ENCODE measurements around the gene NHLRC1.
"Not testable (repeated sequence)": the region's sequence is repeated elsewhere in the genome, so short reads cannot be mapped to it uniquely, and the experiment has no call there.

The NHLRC1 gene

GRCh38 chr6:18151801-18152200 is 29.3 kb upstream of the NHLRC1 start:
- DNase-seq (ENCODE audit: low read depth): no peak
- no peak overlapping the region for H3K4me3 ChIP-seq (replicated peaks; ENCODE audit: low read depth, low read length)
- no peak for TF ChIP-seq CTCF (IDR thresholded peaks at IDR 0.05; ENCODE audit: low read length, missing control alignments)

- not testable (repeated sequence) for DNase-seq (ENCODE audit: low read depth); H3K4me3 ChIP-seq (replicated peaks; ENCODE audit: low read depth, low read length)
Measured at GRCh38 chr6:18151391-18151790, 28.9 kb upstream of the NHLRC1 start.

- TF ChIP-seq CTCF (IDR thresholded peaks at IDR 0.05; ENCODE audit: low read length, missing control alignments): no peak
- DNase-seq (ENCODE audit: low read depth): peak; percentile 76
- no peak overlapping the region for H3K4me3 ChIP-seq (replicated peaks; ENCODE audit: low read depth, low read length)
Measured at GRCh38 chr6:18148304-18149025, 26.0 kb upstream of the NHLRC1 start.

GRCh38 chr6:18147616-18148015 is 25.1 kb upstream of the NHLRC1 start:
- no peak for DNase-seq (ENCODE audit: low read depth)
- no peak for TF ChIP-seq CTCF (IDR thresholded peaks at IDR 0.05; ENCODE audit: low read length, missing control alignments)
- no peak overlapping the region for H3K4me3 ChIP-seq (replicated peaks; ENCODE audit: low read depth, low read length)

GRCh38 chr6:18147160-18147559 is 24.7 kb upstream of the NHLRC1 start:
- H3K4me3 ChIP-seq (replicated peaks; ENCODE audit: low read depth, low read length): no peak overlapping the region

DNA sequence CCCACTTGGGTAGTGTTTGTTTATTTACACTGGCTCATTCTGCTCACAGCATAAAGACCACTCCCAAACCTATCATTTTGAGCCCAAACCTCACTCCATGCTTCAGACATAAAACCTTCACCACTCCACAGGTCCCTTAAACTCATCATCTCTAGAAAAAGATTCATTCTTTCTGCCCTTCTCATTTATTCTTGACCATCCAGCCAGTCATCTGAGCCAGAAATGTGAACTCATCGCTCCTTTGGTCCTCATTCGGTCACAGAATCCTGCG is 20.0 kb upstream of the NHLRC1 start:
- no peak overlapping the region for H3K4me3 ChIP-seq (replicated peaks; ENCODE audit: low read depth, low read length)
- TF ChIP-seq CTCF (IDR thresholded peaks at IDR 0.05; ENCODE audit: low read length, missing control alignments): no peak
- DNase-seq (ENCODE audit: low read depth): no peak

More at GRCh38 chr6:18147160-18147559, 24.7 kb upstream of the NHLRC1 start:
- DNase-seq (ENCODE audit: low read depth): peak; percentile 48
- no peak for TF ChIP-seq CTCF (IDR thresholded peaks at IDR 0.05; ENCODE audit: low read length, missing control alignments)

DNA sequence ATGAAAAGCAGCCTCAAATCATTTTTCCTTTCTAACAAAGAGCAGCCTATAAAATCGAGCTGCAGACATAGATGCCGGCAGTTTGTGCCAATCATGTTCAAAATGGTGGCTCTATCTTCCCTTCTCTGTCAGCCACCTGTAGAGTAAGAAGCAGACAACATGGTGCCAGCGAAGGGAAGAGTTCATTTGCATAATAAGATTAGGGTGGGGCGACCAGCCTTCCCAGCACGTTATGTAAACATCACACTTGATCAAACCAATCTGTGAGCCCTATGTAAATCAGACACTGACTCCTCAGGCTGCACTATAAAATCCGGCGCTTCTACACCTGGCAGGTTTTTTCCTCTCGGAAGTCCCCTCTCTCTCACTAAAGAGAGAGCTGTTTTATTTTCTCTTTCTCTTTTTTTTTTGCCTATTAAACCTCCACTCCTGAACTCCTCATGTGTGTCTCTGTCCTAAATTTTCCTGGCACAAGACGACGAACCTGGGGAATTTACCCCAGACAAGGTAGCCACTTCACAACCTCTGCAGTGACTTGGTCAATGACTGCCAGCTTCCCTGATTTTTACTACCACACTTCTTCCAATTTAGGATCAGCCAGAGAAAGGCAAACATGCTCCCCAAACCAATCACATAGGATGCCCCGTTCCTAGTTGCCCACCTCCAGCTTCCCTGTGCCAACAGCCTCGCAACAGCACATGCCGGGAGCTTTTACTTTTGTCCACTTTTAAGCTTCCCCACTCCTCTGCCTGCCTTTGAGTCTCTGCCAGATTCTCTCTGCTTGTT is 19.5 kb upstream of the NHLRC1 start:
- no peak for DNase-seq (ENCODE audit: low read depth)
- no peak for TF ChIP-seq CTCF (IDR thresholded peaks at IDR 0.05; ENCODE audit: low read length, missing control alignments)

More for the DNA sequence above, 19.5 kb upstream of the NHLRC1 start:
- no peak overlapping the region for H3K4me3 ChIP-seq (replicated peaks; ENCODE audit: low read depth, low read length)

Data from fibroblast of pulmonary artery (primary cell).